ENCODE data around the gene CDK6.

DNA sequence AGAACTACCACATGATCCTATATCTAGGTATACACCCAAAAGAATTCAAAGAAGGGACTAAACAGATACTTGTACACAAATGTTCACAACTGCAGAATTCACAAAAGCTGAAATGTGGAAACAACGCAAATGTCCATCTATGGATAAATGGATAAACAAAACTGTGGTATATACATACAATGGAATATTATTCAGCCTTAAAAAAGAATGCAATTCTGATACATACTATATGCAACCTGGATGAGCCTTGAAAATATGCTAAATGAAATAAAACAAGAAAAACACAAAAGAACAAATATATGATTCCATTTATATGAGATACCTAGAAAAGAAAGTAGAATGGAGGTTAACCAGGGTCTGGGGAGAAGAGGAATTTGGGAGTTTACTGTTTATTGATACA lies 253.4 kb downstream of the CDK6 start:
- TF ChIP-seq NFYB (IDR thresholded peaks at IDR 0.05; ENCODE audit: insufficient read depth, low read depth, low read length): no peak
- no peak for TF ChIP-seq CHD4 (IDR thresholded peaks at IDR 0.05)
- TF ChIP-seq, protein P1, sequence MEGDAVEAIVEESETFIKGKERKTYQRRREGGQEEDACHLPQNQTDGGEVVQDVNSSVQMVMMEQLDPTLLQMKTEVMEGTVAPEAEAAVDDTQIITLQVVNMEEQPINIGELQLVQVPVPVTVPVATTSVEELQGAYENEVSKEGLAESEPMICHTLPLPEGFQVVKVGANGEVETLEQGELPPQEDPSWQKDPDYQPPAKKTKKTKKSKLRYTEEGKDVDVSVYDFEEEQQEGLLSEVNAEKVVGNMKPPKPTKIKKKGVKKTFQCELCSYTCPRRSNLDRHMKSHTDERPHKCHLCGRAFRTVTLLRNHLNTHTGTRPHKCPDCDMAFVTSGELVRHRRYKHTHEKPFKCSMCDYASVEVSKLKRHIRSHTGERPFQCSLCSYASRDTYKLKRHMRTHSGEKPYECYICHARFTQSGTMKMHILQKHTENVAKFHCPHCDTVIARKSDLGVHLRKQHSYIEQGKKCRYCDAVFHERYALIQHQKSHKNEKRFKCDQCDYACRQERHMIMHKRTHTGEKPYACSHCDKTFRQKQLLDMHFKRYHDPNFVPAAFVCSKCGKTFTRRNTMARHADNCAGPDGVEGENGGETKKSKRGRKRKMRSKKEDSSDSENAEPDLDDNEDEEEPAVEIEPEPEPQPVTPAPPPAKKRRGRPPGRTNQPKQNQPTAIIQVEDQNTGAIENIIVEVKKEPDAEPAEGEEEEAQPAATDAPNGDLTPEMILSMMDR (IDR thresholded peaks at IDR 0.05 in 2 of 3, conservative IDR thresholded peaks at IDR 0.05 in 1 of 3; ENCODE audit: control insufficient read depth in 2 of 3, extremely low read depth in 1 of 3, insufficient read depth in 1 of 3, low read depth in 3 of 3, low read length in 3 of 3): no peak
- TF ChIP-seq YY1 (IDR thresholded peaks at IDR 0.05; ENCODE audit: low read depth, low read length): no peak
- TF ChIP-seq ESRRA (IDR thresholded peaks at IDR 0.05; ENCODE audit: low read length): no peak
- no peak for TF ChIP-seq HDGF (IDR thresholded peaks at IDR 0.05)
- no peak for TF ChIP-seq SIX5 (IDR thresholded peaks at IDR 0.05; ENCODE audit: low read depth, low read length, severe bottlenecking)
- TF ChIP-seq DPF2 (IDR thresholded peaks at IDR 0.05): no peak
- TF ChIP-seq, protein P2, sequence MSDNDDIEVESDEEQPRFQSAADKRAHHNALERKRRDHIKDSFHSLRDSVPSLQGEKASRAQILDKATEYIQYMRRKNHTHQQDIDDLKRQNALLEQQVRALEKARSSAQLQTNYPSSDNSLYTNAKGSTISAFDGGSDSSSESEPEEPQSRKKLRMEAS (IDR thresholded peaks at IDR 0.05; ENCODE audit: low read depth, low read length): no peak
- no peak for TF ChIP-seq GABPA (IDR thresholded peaks at IDR 0.05; ENCODE audit: low read depth)
- TF ChIP-seq, protein P3, sequence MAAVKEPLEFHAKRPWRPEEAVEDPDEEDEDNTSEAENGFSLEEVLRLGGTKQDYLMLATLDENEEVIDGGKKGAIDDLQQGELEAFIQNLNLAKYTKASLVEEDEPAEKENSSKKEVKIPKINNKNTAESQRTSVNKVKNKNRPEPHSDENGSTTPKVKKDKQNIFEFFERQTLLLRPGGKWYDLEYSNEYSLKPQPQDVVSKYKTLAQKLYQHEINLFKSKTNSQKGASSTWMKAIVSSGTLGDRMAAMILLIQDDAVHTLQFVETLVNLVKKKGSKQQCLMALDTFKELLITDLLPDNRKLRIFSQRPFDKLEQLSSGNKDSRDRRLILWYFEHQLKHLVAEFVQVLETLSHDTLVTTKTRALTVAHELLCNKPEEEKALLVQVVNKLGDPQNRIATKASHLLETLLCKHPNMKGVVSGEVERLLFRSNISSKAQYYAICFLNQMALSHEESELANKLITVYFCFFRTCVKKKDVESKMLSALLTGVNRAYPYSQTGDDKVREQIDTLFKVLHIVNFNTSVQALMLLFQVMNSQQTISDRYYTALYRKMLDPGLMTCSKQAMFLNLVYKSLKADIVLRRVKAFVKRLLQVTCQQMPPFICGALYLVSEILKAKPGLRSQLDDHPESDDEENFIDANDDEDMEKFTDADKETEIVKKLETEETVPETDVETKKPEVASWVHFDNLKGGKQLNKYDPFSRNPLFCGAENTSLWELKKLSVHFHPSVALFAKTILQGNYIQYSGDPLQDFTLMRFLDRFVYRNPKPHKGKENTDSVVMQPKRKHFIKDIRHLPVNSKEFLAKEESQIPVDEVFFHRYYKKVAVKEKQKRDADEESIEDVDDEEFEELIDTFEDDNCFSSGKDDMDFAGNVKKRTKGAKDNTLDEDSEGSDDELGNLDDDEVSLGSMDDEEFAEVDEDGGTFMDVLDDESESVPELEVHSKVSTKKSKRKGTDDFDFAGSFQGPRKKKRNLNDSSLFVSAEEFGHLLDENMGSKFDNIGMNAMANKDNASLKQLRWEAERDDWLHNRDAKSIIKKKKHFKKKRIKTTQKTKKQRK (IDR thresholded peaks at IDR 0.05; ENCODE audit: low read depth, low read length): no peak
- TF ChIP-seq, protein P4, sequence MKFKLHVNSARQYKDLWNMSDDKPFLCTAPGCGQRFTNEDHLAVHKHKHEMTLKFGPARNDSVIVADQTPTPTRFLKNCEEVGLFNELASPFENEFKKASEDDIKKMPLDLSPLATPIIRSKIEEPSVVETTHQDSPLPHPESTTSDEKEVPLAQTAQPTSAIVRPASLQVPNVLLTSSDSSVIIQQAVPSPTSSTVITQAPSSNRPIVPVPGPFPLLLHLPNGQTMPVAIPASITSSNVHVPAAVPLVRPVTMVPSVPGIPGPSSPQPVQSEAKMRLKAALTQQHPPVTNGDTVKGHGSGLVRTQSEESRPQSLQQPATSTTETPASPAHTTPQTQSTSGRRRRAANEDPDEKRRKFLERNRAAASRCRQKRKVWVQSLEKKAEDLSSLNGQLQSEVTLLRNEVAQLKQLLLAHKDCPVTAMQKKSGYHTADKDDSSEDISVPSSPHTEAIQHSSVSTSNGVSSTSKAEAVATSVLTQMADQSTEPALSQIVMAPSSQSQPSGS (IDR thresholded peaks at IDR 0.05; ENCODE audit: low read length): no peak
- no peak for TF ChIP-seq SRF (IDR thresholded peaks at IDR 0.05; ENCODE audit: low read depth in 2 of 2, low read length in 2 of 2)
- TF ChIP-seq SPI1 (IDR thresholded peaks at IDR 0.05; ENCODE audit: borderline replicate concordance, insufficient read depth, low read depth, low read length): no peak

All from GM12878 (cell line).